DOHH2 (cell line): ENCODE data around the gene ORMDL3.

Source experiments
- EZH2phosphoT487 ChIP-seq: fragments of 200-600 bp; sonication (generic); IDR thresholded peaks from 2 replicates; pipeline ENCODE4 v1.6.1; 2017; ENCODE audit warnings: borderline replicate concordance, mild to moderate bottlenecking, antibody characterized with exemption, low read length, moderate library complexity, mixed read lengths
- TF ChIP-seq, protein P1 (sequence below): fragments of 200-600 bp; sonication (generic); IDR thresholded peaks from one replicate; pipeline ENCODE4 v1.5.1; 2014; ENCODE audit warnings: antibody characterized with exemption, mild to moderate bottlenecking, low read depth, low read length; ENCODE audit not compliant: poor library complexity, severe bottlenecking

DNA sequence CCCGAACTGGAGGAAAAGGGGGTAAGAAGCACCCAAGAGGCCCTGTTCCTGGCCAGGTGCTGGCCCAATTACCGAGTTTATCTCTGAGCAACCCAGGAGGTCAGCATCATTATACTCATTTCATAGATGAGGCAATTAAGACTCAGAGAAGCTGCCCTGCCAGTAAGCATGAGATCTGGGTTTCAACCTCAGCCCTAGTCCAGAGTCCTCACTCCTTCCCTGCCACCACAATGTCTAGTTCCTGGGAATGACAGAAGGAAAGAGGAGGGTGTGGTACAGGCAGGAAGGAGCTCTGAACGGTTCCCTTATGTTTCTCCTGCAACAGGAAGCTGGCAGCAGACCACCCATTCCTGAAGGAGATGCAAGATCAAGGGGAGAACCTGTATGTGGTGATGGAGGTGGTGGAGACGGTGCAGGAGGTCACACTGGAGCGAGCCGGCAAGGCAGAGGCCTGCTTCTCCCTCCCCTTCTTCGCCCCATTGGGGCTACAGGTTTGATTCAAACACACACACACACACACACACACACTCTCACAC is 42.8 kb upstream of the ORMDL3 start:
- TF ChIP-seq, protein P1, sequence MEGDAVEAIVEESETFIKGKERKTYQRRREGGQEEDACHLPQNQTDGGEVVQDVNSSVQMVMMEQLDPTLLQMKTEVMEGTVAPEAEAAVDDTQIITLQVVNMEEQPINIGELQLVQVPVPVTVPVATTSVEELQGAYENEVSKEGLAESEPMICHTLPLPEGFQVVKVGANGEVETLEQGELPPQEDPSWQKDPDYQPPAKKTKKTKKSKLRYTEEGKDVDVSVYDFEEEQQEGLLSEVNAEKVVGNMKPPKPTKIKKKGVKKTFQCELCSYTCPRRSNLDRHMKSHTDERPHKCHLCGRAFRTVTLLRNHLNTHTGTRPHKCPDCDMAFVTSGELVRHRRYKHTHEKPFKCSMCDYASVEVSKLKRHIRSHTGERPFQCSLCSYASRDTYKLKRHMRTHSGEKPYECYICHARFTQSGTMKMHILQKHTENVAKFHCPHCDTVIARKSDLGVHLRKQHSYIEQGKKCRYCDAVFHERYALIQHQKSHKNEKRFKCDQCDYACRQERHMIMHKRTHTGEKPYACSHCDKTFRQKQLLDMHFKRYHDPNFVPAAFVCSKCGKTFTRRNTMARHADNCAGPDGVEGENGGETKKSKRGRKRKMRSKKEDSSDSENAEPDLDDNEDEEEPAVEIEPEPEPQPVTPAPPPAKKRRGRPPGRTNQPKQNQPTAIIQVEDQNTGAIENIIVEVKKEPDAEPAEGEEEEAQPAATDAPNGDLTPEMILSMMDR: no peak
- no peak for TF ChIP-seq EZH2phosphoT487
